Measurements from ENCODE around the gene AQP1. TPM values are rescaled to one million over a fixed set of nuclear protein-coding genes. Genes with fewer than 3 reads are reported as not detected.

AQP1 gene
- total and polyA plus RNA-seq, 2 of the 13 experiments (the other 11 are each of a cell fraction or from before 2014, with no cell fraction given), result not detected

GRCh38 chr7:30911133-30911532 is 520 bp upstream of the AQP1 start:
- FAIRE-seq (no peak), DNase-seq (ENCODE audit: low spot score) (no peak), ATAC-seq (no peak)
- Histone ChIP-seq H3K4me3 (replicated peaks in 1 of 3; ENCODE audit: insufficient read depth in 1 of 3, low read depth in 2 of 3, low read length in 3 of 3) (no peak overlapping the region), H3K27ac (ENCODE audit: extremely low read length, insufficient read depth, low read length) (no peak overlapping the region), H3K4me2 (ENCODE audit: low read depth, low read length) (no peak overlapping the region), H3K79me2 (ENCODE audit: insufficient read depth, low read length) (no peaks in the 10 kb centered on the region), H3K36me3 (replicated peaks in 1 of 2; ENCODE audit: control insufficient read depth in 1 of 2, insufficient read depth in 2 of 2, low read length in 2 of 2) (no peaks in the 10 kb centered on the region), H3K4me1 (ENCODE audit: insufficient read depth, low read length) (no peaks in the 10 kb centered on the region), H3K9me3 (ENCODE audit: low read length) (no peaks in the 10 kb centered on the region), H3K9ac (ENCODE audit: insufficient read depth, low read depth, low read length) (no peak overlapping the region), H2AFZ (ENCODE audit: low read length) (no peak overlapping the region), H3K27me3 (ENCODE audit: control insufficient read depth in 1 of 2, insufficient read depth in 2 of 2, low read length in 2 of 2) (peaks cover 6 to 10% of the 10 kb centered on the region in 2 experiments; a peak in 3 of 5 replicates), H4K20me1 (ENCODE audit: insufficient read depth, low read length) (no peaks in the 10 kb centered on the region)
- TF ChIP-seq ATM (IDR thresholded peaks at IDR 0.05; ENCODE audit: borderline replicate concordance), result no peak
- no peak for TF ChIP-seq EP300 (IDR thresholded peaks at IDR 0.05; ENCODE audit: low read depth in 2 of 2, low read length in 2 of 2)
- TF ChIP-seq EP300 (CRISPR knock-in tag; IDR thresholded peaks at IDR 0.05; ENCODE audit: borderline replicate concordance), result no peak
- BruUV-seq (replicated peaks), result no TSS peak
- in situ Hi-C loops (cut with HindIII; ENCODE audit: extremely low pct_ligation_motif_present, low pct_unique_long_range_greater_than_20kb), result no loop called here
- ChIA-PET CTCF (ENCODE audit: low intra/inter-chr PET ratio, low total read pairs) (no interaction called here), POLR2A (no interaction called here)
- WGBS (ENCODE audit: low lambda C conversion rate), result 25% methylated on average over 1 of the region's 11 CpGs
- intact Hi-C loops (cut with micrococcal nuclease; ENCODE audit: unreplicated experiment), result no loop called here

- Histone ChIP-seq H2AFZ (ENCODE audit: low read length) (no peak overlapping the region), H3K9me3 (ENCODE audit: low read length) (no peaks in the 10 kb centered on the region), H4K20me1 (ENCODE audit: insufficient read depth, low read length) (no peaks in the 10 kb centered on the region), H3K4me1 (ENCODE audit: insufficient read depth, low read length) (no peaks in the 10 kb centered on the region), H3K9ac (ENCODE audit: insufficient read depth, low read depth, low read length) (no peak overlapping the region), H3K79me2 (ENCODE audit: insufficient read depth, low read length) (no peaks in the 10 kb centered on the region), H3K36me3 (replicated peaks in 1 of 2; ENCODE audit: control insufficient read depth in 1 of 2, insufficient read depth in 2 of 2, low read length in 2 of 2) (no peaks in the 10 kb centered on the region), H3K4me2 (ENCODE audit: low read depth, low read length) (no peak overlapping the region), H3K27ac (ENCODE audit: extremely low read length, insufficient read depth, low read length) (no peak overlapping the region), H3K4me3 (replicated peaks in 1 of 3; ENCODE audit: insufficient read depth in 1 of 3, low read depth in 2 of 3, low read length in 3 of 3) (no peak overlapping the region), H3K27me3 (ENCODE audit: control insufficient read depth in 1 of 2, insufficient read depth in 2 of 2, low read length in 2 of 2) (peaks cover 6 to 10% of the 10 kb centered on the region in 2 experiments; a peak in 3 of 5 replicates)
- CTCF ChIA-PET (ENCODE audit: low intra/inter-chr PET ratio, low total read pairs), result no interaction called here
- intact Hi-C loops (cut with micrococcal nuclease; ENCODE audit: unreplicated experiment), result no loop called here
- POLR2A ChIA-PET, result no interaction called here
- BruUV-seq (replicated peaks), result no TSS peak
- DNase-seq (ENCODE audit: low spot score) (no peak), ATAC-seq (no peak), FAIRE-seq (no peak)
- in situ Hi-C loops (cut with HindIII; ENCODE audit: extremely low pct_ligation_motif_present, low pct_unique_long_range_greater_than_20kb), result no loop called here
- 66% methylated on average over 15 of the region's 26 CpGs for WGBS (ENCODE audit: low lambda C conversion rate)
- no peak for TF ChIP-seq ETV5 (CRISPR knock-in tag; IDR thresholded peaks at IDR 0.05; ENCODE audit: borderline replicate concordance)
- no peak for TF ChIP-seq DPF2 (CRISPR knock-in tag; IDR thresholded peaks at IDR 0.05; ENCODE audit: borderline replicate concordance, low read depth)
- TF ChIP-seq RFX1 (IDR thresholded peaks at IDR 0.05), result no peak
- TF ChIP-seq ZBTB1 (CRISPR knock-in tag; IDR thresholded peaks at IDR 0.05; ENCODE audit: borderline replicate concordance), result no peak
- TF ChIP-seq ZNF609 (CRISPR knock-in tag; IDR thresholded peaks at IDR 0.05; ENCODE audit: borderline replicate concordance), result no peak
- TF ChIP-seq ZBTB4 (CRISPR knock-in tag; IDR thresholded peaks at IDR 0.05; ENCODE audit: borderline replicate concordance), result no peak
- TF ChIP-seq ATF7-NPFF (CRISPR knock-in tag; IDR thresholded peaks at IDR 0.05; ENCODE audit: low read depth), result no peak
These were observed 523 bp downstream of the AQP1 start for GRCh38 chr7:30912021-30912730.
